HepG2 (cell line): ENCODE measurements around the gene CEACAM4. TPM values are rescaled to one million over a fixed set of nuclear protein-coding genes. Genes with fewer than 3 reads are reported as not detected.

Experiments used
- ATAC-seq: fragments of 200-7000 bp; cut with Tn5 transposase; 3 replicates; pipeline ENCODE4 v1.9.1; 2020; ENCODE audit warnings: mild to moderate bottlenecking, moderate library complexity
- BruUV-seq: library from RNA; stranded (reverse); fragments of 400-500 nt; replicated peaks from 2 replicates; lab custom pipeline; 2021; lab: Mats Ljungman, UMichigan
- CTCF ChIA-PET: fragments of 300-600 bp; formaldehyde crosslinking; extraction: SDS; loops from one replicate; lab custom pipeline; 2021; ENCODE audit warnings: low total read pairs, inconsistent platforms, low intra/inter-chr PET ratio; lab: Yijun Ruan, JAX
- POLR2A ChIA-PET: fragments of 350-600 bp; sonication (Branson Sonifier 250); formaldehyde crosslinking; loops from one replicate; lab custom pipeline; 2020; ENCODE audit warnings: antibody characterized with exemption, inconsistent platforms; lab: Yijun Ruan, JAX
- DNase-seq: peaks from one replicate; pipeline ENCODE4 v3.0.0-alpha.2; 2015; ENCODE audit warnings: low spot score
- FAIRE-seq: peaks from 3 replicates; lab custom pipeline; 2011; peaks lifted over from hg19 to GRCh38; lab: Jason Lieb, UNC
- H2AFZ ChIP-seq: one replicate; pipeline ENCODE4 v1.6.1; 2011; ENCODE audit warnings: low read length, inconsistent platforms
- H3K27ac ChIP-seq: fragments of 300-600 bp; 3 replicates; pipeline ENCODE4 v1.8.0; 2011; ENCODE audit warnings: mixed run types, mild to moderate bottlenecking, mixed read lengths, low read length, inconsistent platforms; ENCODE audit not compliant: insufficient read depth; ENCODE audit errors: extremely low read length
- H3K27me3 ChIP-seq, 2 experiments: fragments of 200-600 bp in 1 of 2; 2 replicates in 1 of 2; 3 replicates in 1 of 2; pipeline versions ENCODE4 v1.6.0 to v1.8.0; 2011; ENCODE audit warnings: low read length in 2 of 2, mild to moderate bottlenecking in 2 of 2, moderate library complexity in 2 of 2, inconsistent platforms in 1 of 2; ENCODE audit not compliant: insufficient read depth in 2 of 2, control insufficient read depth in 1 of 2
- H3K36me3 ChIP-seq, 2 experiments: fragments of 200-600 bp in 1 of 2; replicated peaks in 1 of 2; 2 replicates in 1 of 2; 3 replicates in 1 of 2; pipeline versions ENCODE4 v1.5.1 to v1.8.0; 2011; ENCODE audit warnings: low read length in 2 of 2, inconsistent platforms in 1 of 2; ENCODE audit not compliant: insufficient read depth in 2 of 2, control insufficient read depth in 1 of 2
- H3K4me1 ChIP-seq: 2 replicates; pipeline ENCODE4 v1.5.1; 2012; ENCODE audit warnings: low read length, inconsistent platforms; ENCODE audit not compliant: insufficient read depth
- H3K4me2 ChIP-seq: 2 replicates; pipeline ENCODE4 v1.6.0; 2011; ENCODE audit warnings: low read depth, low read length, inconsistent platforms
- H3K4me3 ChIP-seq, 3 experiments: fragments of 200-600 bp in 1 of 3; sonication (generic), shearing (Covaris generic) in 1 of 3; replicated peaks in 1 of 3; 2 replicates each; pipeline ENCODE4 v1.5.1; 2011 to 2016; ENCODE audit warnings: low read length in 3 of 3, inconsistent platforms in 2 of 3, low read depth in 2 of 3, mild to moderate bottlenecking in 2 of 3, control low read depth in 1 of 3, mixed read lengths in 1 of 3; ENCODE audit not compliant: insufficient read depth in 1 of 3
- H3K79me2 ChIP-seq: one replicate; pipeline ENCODE4 v1.6.1; 2011; ENCODE audit warnings: low read length, inconsistent platforms; ENCODE audit not compliant: insufficient read depth
- H3K9ac ChIP-seq: 2 replicates; pipeline ENCODE4 v1.6.0; 2011; ENCODE audit warnings: mild to moderate bottlenecking, low read depth, low read length, inconsistent platforms; ENCODE audit not compliant: insufficient read depth
- H3K9me3 ChIP-seq: 2 replicates; pipeline ENCODE4 v1.5.1; 2012; ENCODE audit warnings: mild to moderate bottlenecking, low read length
- H4K20me1 ChIP-seq: 2 replicates; pipeline ENCODE4 v1.6.0; 2011; ENCODE audit warnings: inconsistent platforms, mild to moderate bottlenecking, low read length, moderate library complexity; ENCODE audit not compliant: insufficient read depth
- CBX2 ChIP-seq, 2 experiments: fragments of 200-600 bp in 1 of 2; sonication (generic); formaldehyde crosslinking in 1 of 2; IDR thresholded peaks; 2 replicates each; pipeline versions ENCODE4 v1.7.0 to v1.8.1; 2018 to 2022; ENCODE audit warnings: low read depth in 2 of 2, low read length in 1 of 2, mild to moderate bottlenecking in 1 of 2, missing genetic modification reagents in 1 of 2
- CREB1 ChIP-seq, 2 experiments: fragments of 450-650 bp in 1 of 2; IDR thresholded peaks; 2 replicates each; pipeline ENCODE4 v1.6.1; 2016 to 2017; ENCODE audit warnings: control low read depth in 1 of 2, mild to moderate bottlenecking in 1 of 2, missing compliant biosample characterization in 1 of 2, missing genetic modification characterization in 1 of 2
- DMAP1 ChIP-seq: IDR thresholded peaks from 2 replicates; pipeline ENCODE4 v1.6.1; 2016
- FOXP1 ChIP-seq, 2 experiments: fragments of 450-650 bp in 1 of 2; IDR thresholded peaks; 2 replicates each; pipeline ENCODE4 v1.6.1; 2017 to 2018; ENCODE audit warnings: antibody characterized with exemption in 1 of 2
- HNRNPUL1 ChIP-seq: fragments of 200-400 bp; formaldehyde crosslinking; IDR thresholded peaks from 2 replicates; pipeline ENCODE4 v1.6.1; 2017; ENCODE audit warnings: low read depth, mild to moderate bottlenecking, low read length, moderate library complexity
- HOXA7 ChIP-seq: sonication (generic); formaldehyde crosslinking; IDR thresholded peaks from 2 replicates; pipeline ENCODE4 v1.8.1; 2022; ENCODE audit warnings: mild to moderate bottlenecking, missing genetic modification reagents, moderate library complexity
- IRF2 ChIP-seq: IDR thresholded peaks from 2 replicates; pipeline ENCODE4 v1.6.1; 2018; ENCODE audit warnings: missing genetic modification reagents, missing compliant biosample characterization
- MAX ChIP-seq: IDR thresholded peaks from 2 replicates; pipeline ENCODE4 v1.6.1; 2012; ENCODE audit warnings: inconsistent platforms
- MTA1 ChIP-seq: sonication (generic); formaldehyde crosslinking; IDR thresholded peaks from 2 replicates; pipeline ENCODE4 v1.4.0; 2020; ENCODE audit warnings: missing genetic modification reagents, mild to moderate bottlenecking, borderline replicate concordance
- MTERF4 ChIP-seq: sonication (generic); formaldehyde crosslinking; IDR thresholded peaks from 2 replicates; pipeline ENCODE4 v1.8.0; 2023; ENCODE audit warnings: mild to moderate bottlenecking, missing genetic modification reagents
- RBM39 ChIP-seq: fragments of 200-400 bp; formaldehyde crosslinking; IDR thresholded peaks from one replicate; pipeline ENCODE4 v1.6.1; 2018; ENCODE audit warnings: antibody characterized with exemption, mild to moderate bottlenecking, low read depth, low read length; ENCODE audit not compliant: poor library complexity, severe bottlenecking
- REPIN1 ChIP-seq: sonication (generic); formaldehyde crosslinking; IDR thresholded peaks from 2 replicates; pipeline ENCODE4 v1.8.0; 2022; ENCODE audit warnings: missing genetic modification reagents, low read depth, mild to moderate bottlenecking, borderline replicate concordance
- TEAD3 ChIP-seq: optimal IDR thresholded peaks from 2 replicates; pipeline ENCODE3; 2016; ENCODE audit warnings: borderline replicate concordance
- TERF1 ChIP-seq: sonication (generic); formaldehyde crosslinking; IDR thresholded peaks from 2 replicates; pipeline ENCODE4 v1.8.0; 2022; ENCODE audit warnings: mild to moderate bottlenecking, missing genetic modification reagents, moderate library complexity
- ZBTB1 ChIP-seq: sonication (generic); formaldehyde crosslinking; IDR thresholded peaks from 2 replicates; pipeline ENCODE4 v1.4.0; 2020; ENCODE audit warnings: missing genetic modification reagents, borderline replicate concordance
- ZBTB20 ChIP-seq: sonication (generic); formaldehyde crosslinking; IDR thresholded peaks from 2 replicates; pipeline ENCODE4 v1.8.1; 2023; ENCODE audit warnings: missing genetic modification reagents, low read depth, mild to moderate bottlenecking, borderline replicate concordance
- ZMYM2 ChIP-seq: sonication (generic); formaldehyde crosslinking; IDR thresholded peaks from 2 replicates; pipeline ENCODE4 v1.8.0; 2022; ENCODE audit warnings: mild to moderate bottlenecking, missing genetic modification reagents
- ZNF589 ChIP-seq: sonication (generic); formaldehyde crosslinking; conservative IDR thresholded peaks from 2 replicates; pipeline ENCODE4 v1.8.0; 2022; ENCODE audit warnings: mild to moderate bottlenecking, moderate library complexity, missing genetic modification reagents
- WGBS: methylation state at CpG from one replicate; pipeline ENCODE4 v1.1.6; 2017; ENCODE audit warnings: low lambda C conversion rate; 5-methylcytosine and 5-hydroxymethylcytosine counted together
- in situ Hi-C: cut with HindIII; loops from 2 replicates; pipeline ENCODE4 v1.10.0; 2017; ENCODE audit warnings: low pct_unique_long_range_greater_than_20kb; ENCODE audit not compliant: extremely low pct_ligation_motif_present
- intact Hi-C: fragments of 100-400 bp; cut with micrococcal nuclease; formaldehyde crosslinking; loops from one replicate; pipeline ENCODE4 v1.10.0; 2022; ENCODE audit not compliant: unreplicated experiment
- polyA plus RNA-seq, 8 experiments: library from polyadenylated mRNA; depleted of rRNA in 3 of 8; stranded (reverse) in 7 of 8; unstranded in 1 of 8; fragments of >200 nt; fragmentation: Illumina TruSeq in 4 of 8; extraction: Trizol in 4 of 8; gene quantifications; 2 replicates each; pipeline versions ENCODE4 v1.2.1 to v1.2.3, GENCODE V29; 2011 to 2016; ENCODE audit warnings: low read depth in 4 of 8, missing spikeins in 1 of 8, mixed read lengths in 1 of 8; ENCODE audit not compliant: insufficient read depth in 1 of 8
- total RNA-seq, 5 experiments: library from RNA; depleted of rRNA; stranded (reverse); fragments of >200 nt; fragmentation: Illumina TruSeq; extraction: Trizol; gene quantifications; 2 replicates each; pipeline ENCODE4 v1.2.3, GENCODE V29; 2016; ENCODE audit warnings: low read depth in 1 of 5

Gene CEACAM4
- total and polyA plus RNA-seq, 2 of the 13 experiments (the other 11 are each of a cell fraction or from before 2014, with no cell fraction given), result not detected

GRCh38 chr19:41595258-41595889 is 31.5 kb downstream of the CEACAM4 start (continued):
- TF ChIP-seq CREB1 (IDR thresholded peaks at IDR 0.05) (0 out of 2 replicates have a peak, but pooled peaks have one; percentile 2), CREB1 (CRISPR knock-in tag; IDR thresholded peaks at IDR 0.05) (no peak), TEAD3 (peak; percentile 85)

- CTCF ChIA-PET, result no interaction called here
- 15% methylated on average over 4 of the region's 5 CpGs for WGBS
- in situ Hi-C loops, result no loop called here
Observed at GRCh38 chr19:41591951-41592562, 34.8 kb downstream of the CEACAM4 start.

More at GRCh38 chr19:41591951-41592562, 34.8 kb downstream of the CEACAM4 start:
- no peaks in the 10 kb centered on the region; the same call in 1 of the 2 replicates for H4K20me1 ChIP-seq
- no peak overlapping the region for H3K9ac ChIP-seq
- H3K4me1 ChIP-seq, result no peaks in the 10 kb centered on the region
- POLR2A ChIA-PET, result no interaction called here
- H3K27me3 ChIP-seq, result no peaks in the 10 kb centered on the region
- intact Hi-C loops, result no loop called here
- ATAC-seq (no peak), DNase-seq (no peak), FAIRE-seq (no peak)
- no peak for TF ChIP-seq HOXA7 (CRISPR knock-in tag)
- TF ChIP-seq ZBTB1 (CRISPR knock-in tag), result no peak
- no peak for TF ChIP-seq CBX2 (IDR thresholded peaks at IDR 0.05; ENCODE audit: low read depth, low read length)
- no peak for TF ChIP-seq CBX2 (CRISPR knock-in tag; IDR thresholded peaks at IDR 0.05; ENCODE audit: low read depth)
- no peak for TF ChIP-seq MTA1 (CRISPR knock-in tag)
- TF ChIP-seq HNRNPUL1, result no peak
- no peak for TF ChIP-seq DMAP1
- no peak for TF ChIP-seq ZMYM2 (CRISPR knock-in tag)
- TF ChIP-seq MTERF4 (CRISPR knock-in tag), result no peak
- no peak for TF ChIP-seq MAX
- no peak for TF ChIP-seq TERF1
- no peak for TF ChIP-seq ZBTB20 (CRISPR knock-in tag)
- TF ChIP-seq FOXP1 (IDR thresholded peaks at IDR 0.05), result no peak
- no peak for TF ChIP-seq FOXP1 (CRISPR knock-in tag; IDR thresholded peaks at IDR 0.05)
- no peak for TF ChIP-seq REPIN1 (CRISPR knock-in tag)
- no peak for TF ChIP-seq ZNF589 (CRISPR knock-in tag)
- no peak for TF ChIP-seq IRF2 (CRISPR knock-in tag)
- no peak for TF ChIP-seq RBM39
- H3K27ac ChIP-seq, result no peak overlapping the region
- H3K79me2 ChIP-seq, result no peaks in the 10 kb centered on the region
- no TSS peak for BruUV-seq
- no peak overlapping the region for H3K4me2 ChIP-seq
- no peaks in the 10 kb centered on the region for H3K9me3 ChIP-seq
- H3K36me3 ChIP-seq, result no peaks in the 10 kb centered on the region
- no peak overlapping the region for H2AFZ ChIP-seq
- H3K4me3 ChIP-seq, result no peak overlapping the region
